ENCODE results near the gene NMT1.

Gene NMT1

DNA sequence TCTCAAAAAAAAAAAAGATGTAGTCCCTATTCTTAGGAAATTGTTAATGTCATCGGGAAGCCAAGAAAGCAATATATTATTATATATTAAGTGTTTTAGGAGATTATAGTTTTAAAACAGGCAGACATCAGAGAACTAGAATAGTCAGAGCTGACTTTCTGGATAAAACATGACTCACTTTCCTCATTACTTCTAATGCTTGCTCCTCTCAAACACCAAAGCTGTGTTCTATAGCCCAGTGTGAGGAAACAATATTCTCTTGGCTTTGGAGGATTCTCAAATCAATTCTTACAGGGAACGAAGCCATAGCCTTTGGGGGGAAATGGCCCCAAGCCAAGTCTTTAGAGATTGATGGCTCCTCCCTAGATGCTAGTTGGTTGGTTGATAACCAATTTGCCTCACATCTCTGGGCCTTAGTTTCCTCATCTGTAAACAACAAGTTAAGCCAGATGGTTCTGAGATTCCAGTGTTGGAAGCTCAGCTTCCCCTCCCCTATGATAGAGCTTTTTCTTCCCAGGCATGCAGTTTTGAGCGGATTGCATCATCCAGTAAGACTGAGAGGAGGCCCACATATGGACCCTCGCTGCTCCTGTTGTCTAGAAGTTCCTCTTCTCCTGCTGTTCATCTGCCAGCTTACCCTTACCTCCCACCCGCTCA, 12.4 kb downstream of the NMT1 start:
- Histone ChIP-seq H3K4me2 (ENCODE audit: low read length) (no peak overlapping the region), H3K36me3 (ENCODE audit: control insufficient read depth, insufficient read depth, low read length) (no peaks in the 10 kb centered on the region), H3K9me3 (ENCODE audit: control insufficient read depth, low read length) (no peaks in the 10 kb centered on the region), H3K27ac (no peak overlapping the region), H2AFZ (no peak overlapping the region), H3K9ac (no peak overlapping the region), H3K4me1 (no peaks in the 10 kb centered on the region), H3K79me2 (peaks cover 48% of the 10 kb centered on the region), H3K4me3 (ENCODE audit: low read depth, low read length) (no peak overlapping the region), H3K27me3 (ENCODE audit: control insufficient read depth, insufficient read depth, low read length) (no peaks in the 10 kb centered on the region)
- TF ChIP-seq, protein P1, sequence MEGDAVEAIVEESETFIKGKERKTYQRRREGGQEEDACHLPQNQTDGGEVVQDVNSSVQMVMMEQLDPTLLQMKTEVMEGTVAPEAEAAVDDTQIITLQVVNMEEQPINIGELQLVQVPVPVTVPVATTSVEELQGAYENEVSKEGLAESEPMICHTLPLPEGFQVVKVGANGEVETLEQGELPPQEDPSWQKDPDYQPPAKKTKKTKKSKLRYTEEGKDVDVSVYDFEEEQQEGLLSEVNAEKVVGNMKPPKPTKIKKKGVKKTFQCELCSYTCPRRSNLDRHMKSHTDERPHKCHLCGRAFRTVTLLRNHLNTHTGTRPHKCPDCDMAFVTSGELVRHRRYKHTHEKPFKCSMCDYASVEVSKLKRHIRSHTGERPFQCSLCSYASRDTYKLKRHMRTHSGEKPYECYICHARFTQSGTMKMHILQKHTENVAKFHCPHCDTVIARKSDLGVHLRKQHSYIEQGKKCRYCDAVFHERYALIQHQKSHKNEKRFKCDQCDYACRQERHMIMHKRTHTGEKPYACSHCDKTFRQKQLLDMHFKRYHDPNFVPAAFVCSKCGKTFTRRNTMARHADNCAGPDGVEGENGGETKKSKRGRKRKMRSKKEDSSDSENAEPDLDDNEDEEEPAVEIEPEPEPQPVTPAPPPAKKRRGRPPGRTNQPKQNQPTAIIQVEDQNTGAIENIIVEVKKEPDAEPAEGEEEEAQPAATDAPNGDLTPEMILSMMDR (IDR thresholded peaks at IDR 0.05) = no peak

DNA sequence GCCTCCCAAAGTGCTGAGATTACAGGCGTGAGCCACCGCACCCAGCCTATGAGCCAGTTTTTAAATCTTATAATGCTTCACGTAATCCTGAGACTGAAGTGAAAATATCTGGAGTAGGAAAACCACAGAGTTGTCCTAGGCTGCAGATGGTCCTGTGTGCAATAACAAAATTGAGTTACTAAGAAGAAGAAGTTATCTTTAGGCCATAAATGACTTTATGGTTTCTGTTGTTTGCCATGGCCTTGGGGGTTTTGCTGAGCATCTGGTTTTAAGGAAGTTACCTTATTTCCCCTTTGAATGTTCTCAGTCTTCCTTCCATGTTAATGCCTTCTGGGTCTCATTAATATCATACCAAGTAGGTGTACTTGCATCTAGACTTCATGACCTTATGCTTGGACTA, 16.5 kb downstream of the NMT1 start:
- no peak overlapping the region for H3K4me2 ChIP-seq (ENCODE audit: low read length)
- H3K9me3 ChIP-seq (ENCODE audit: control insufficient read depth, low read length) = no peaks in the 10 kb centered on the region
- H3K4me1 ChIP-seq = no peaks in the 10 kb centered on the region
- no peak overlapping the region for H2AFZ ChIP-seq
- no peaks in the 10 kb centered on the region for H3K27me3 ChIP-seq (ENCODE audit: control insufficient read depth, insufficient read depth, low read length)
- no peaks in the 10 kb centered on the region for H3K36me3 ChIP-seq (ENCODE audit: control insufficient read depth, insufficient read depth, low read length)
- no peak overlapping the region for H3K9ac ChIP-seq
- H3K27ac ChIP-seq = no peak overlapping the region
- peaks cover 59% of the 10 kb centered on the region for H3K79me2 ChIP-seq
- TF ChIP-seq, protein P1 (IDR thresholded peaks at IDR 0.05) = no peak
- no peak overlapping the region for H3K4me3 ChIP-seq (ENCODE audit: low read depth, low read length)

DNA sequence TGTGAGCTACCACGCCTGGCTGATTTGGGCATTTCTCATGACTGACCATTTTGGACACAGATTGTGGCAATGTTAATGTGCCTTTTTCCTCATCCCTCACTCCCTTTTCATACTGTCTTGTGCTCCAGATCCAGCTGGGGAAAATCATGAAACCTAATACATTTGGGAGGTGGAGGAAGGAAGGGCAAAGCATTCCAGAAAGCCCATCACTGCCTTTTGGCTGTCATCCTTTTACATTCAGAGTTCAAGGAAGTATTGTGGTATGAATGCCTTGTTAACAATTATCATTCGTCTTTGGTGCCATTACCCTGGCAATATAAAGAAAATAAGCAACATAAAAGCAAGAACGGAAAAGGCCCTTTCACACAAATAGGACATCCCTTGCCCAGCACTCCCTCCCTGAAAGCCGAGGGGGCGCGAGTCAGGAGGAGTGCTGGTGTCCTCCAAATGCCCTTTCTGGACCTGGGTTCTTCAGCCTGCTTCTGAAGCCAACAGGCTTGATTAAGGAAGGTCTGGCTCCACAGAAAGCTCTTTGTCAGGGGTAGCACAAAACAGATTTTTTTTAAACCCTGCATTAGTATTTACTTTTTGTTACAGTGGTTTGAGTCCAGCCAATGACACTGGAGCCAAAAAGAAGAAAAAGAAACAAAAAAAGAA, 20.1 kb downstream of the NMT1 start:
- H3K9me3 ChIP-seq (ENCODE audit: control insufficient read depth, low read length) = no peaks in the 10 kb centered on the region
- no peak overlapping the region for H3K4me2 ChIP-seq (ENCODE audit: low read length)
- no peak overlapping the region for H2AFZ ChIP-seq
- H3K27me3 ChIP-seq (ENCODE audit: control insufficient read depth, insufficient read depth, low read length) = no peaks in the 10 kb centered on the region
- H3K36me3 ChIP-seq (ENCODE audit: control insufficient read depth, insufficient read depth, low read length) = no peaks in the 10 kb centered on the region
- H3K4me1 ChIP-seq = no peaks in the 10 kb centered on the region
- TF ChIP-seq, protein P1 (IDR thresholded peaks at IDR 0.05) = no peak
- H3K9ac ChIP-seq = no peak overlapping the region
- H3K79me2 ChIP-seq = peaks cover 41% of the 10 kb centered on the region
- H3K4me3 ChIP-seq (ENCODE audit: low read depth, low read length) = no peak overlapping the region
- H3K27ac ChIP-seq = no peak overlapping the region

DNA sequence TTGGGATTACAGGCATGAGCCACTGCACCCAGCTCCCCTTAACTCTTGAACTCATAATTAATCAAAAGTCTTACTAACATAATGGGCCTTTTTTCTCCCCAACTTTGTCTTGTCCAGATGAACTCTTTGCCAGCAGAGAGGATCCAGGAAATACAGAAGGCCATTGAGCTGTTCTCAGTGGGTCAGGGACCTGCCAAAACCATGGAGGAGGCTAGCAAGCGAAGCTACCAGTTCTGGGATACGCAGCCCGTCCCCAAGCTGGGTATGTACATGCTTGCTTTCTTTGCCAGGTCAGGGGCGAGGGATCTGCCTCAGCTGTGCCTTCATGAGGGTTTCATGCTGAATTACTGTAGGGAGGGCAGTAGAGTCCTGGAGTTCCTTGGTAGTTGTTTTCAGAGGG, 25.3 kb downstream of the NMT1 start:
- H2AFZ ChIP-seq = no peak overlapping the region
- no peak overlapping the region for H3K9ac ChIP-seq
- no peak overlapping the region for H3K27ac ChIP-seq
- TF ChIP-seq, protein P1 (IDR thresholded peaks at IDR 0.05) = no peak
- peaks cover 15% of the 10 kb centered on the region for H3K79me2 ChIP-seq
- H3K4me2 ChIP-seq (ENCODE audit: low read length) = no peak overlapping the region
- H3K9me3 ChIP-seq (ENCODE audit: control insufficient read depth, low read length) = no peaks in the 10 kb centered on the region
- no peaks in the 10 kb centered on the region for H3K36me3 ChIP-seq (ENCODE audit: control insufficient read depth, insufficient read depth, low read length)
- no peaks in the 10 kb centered on the region for H3K4me1 ChIP-seq
- no peak overlapping the region for H3K4me3 ChIP-seq (ENCODE audit: low read depth, low read length)
- no peaks in the 10 kb centered on the region for H3K27me3 ChIP-seq (ENCODE audit: control insufficient read depth, insufficient read depth, low read length)

Data from parathyroid adenoma (tissue), 2 donors.